K562 (cell line): ENCODE measurements around the gene SNRNP70. TPM values are rescaled to one million over a fixed set of nuclear protein-coding genes. Genes with fewer than 3 reads are reported as not detected.
A peak's percentile ranks its signal among the peaks of the same experiment; 100 is the strongest.

Experiments
- CBX8 ChIP-seq: fragments of 200-600 bp; sonication (generic); IDR thresholded peaks from 2 replicates; pipeline ENCODE4 v1.6.1; 2012; ENCODE audit warnings: borderline replicate concordance, mixed run types, low read depth, mild to moderate bottlenecking, moderate library complexity, mixed read lengths, low read length, control low read depth, inconsistent platforms; ENCODE audit not compliant: poor library complexity, severe bottlenecking; ENCODE audit errors: extremely low read depth
- CEBPG ChIP-seq, 3 experiments: fragments of 200-800 bp in 1 of 3; sonication (Bioruptor generic) in 1 of 3; sonication (generic) in 1 of 3; formaldehyde crosslinking in 1 of 3; IDR thresholded peaks in 2 of 3; conservative IDR thresholded peaks in 1 of 3; 2 replicates each; pipeline versions ENCODE4 v1.6.1 to v1.8.0; 2016 to 2022; ENCODE audit warnings: missing compliant biosample characterization in 2 of 3, missing genetic modification characterization in 2 of 3, mild to moderate bottlenecking in 1 of 3, missing genetic modification reagents in 1 of 3
- NCOA4 ChIP-seq: fragments of 450-650 bp; IDR thresholded peaks from 2 replicates; pipeline ENCODE4 v1.6.1; 2018; ENCODE audit warnings: mild to moderate bottlenecking; ENCODE audit not compliant: partially characterized antibody
- PHB ChIP-seq: fragments of 250-450 bp; sonication (Bioruptor Pico); IDR thresholded peaks from 2 replicates; pipeline ENCODE4 v1.5.0; 2021
- POLR2B ChIP-seq: fragments of 450-650 bp; IDR thresholded peaks from 2 replicates; pipeline ENCODE4 v1.6.1; 2018; ENCODE audit warnings: low read depth; ENCODE audit not compliant: partially characterized antibody
- TAF1 ChIP-seq: IDR thresholded peaks from 2 replicates; pipeline ENCODE4 v1.6.1; 2011; ENCODE audit warnings: mild to moderate bottlenecking, low read length, moderate library complexity; ENCODE audit not compliant: insufficient read depth, control insufficient read depth, severe bottlenecking; ENCODE audit errors: extremely low read depth
- TCF3 ChIP-seq: sonication (generic); formaldehyde crosslinking; IDR thresholded peaks from 2 replicates; pipeline ENCODE4 v1.4.0; 2020; ENCODE audit warnings: mild to moderate bottlenecking, missing genetic modification reagents
- TFAM ChIP-seq: fragments of 250-450 bp; sonication (Bioruptor Pico); conservative IDR thresholded peaks from 2 replicates; pipeline ENCODE4 v1.5.0; 2021; ENCODE audit warnings: mild to moderate bottlenecking, moderate library complexity
- ZC3H4 ChIP-seq: sonication (generic); formaldehyde crosslinking; IDR thresholded peaks from 2 replicates; pipeline ENCODE4 v1.9.0; 2021; ENCODE audit warnings: missing genetic modification reagents, borderline replicate concordance
- ZNF316 ChIP-seq: fragments of 450-650 bp; IDR thresholded peaks from 2 replicates; pipeline ENCODE4 v1.6.1; 2016
- polyA plus RNA-seq, 8 experiments: library from polyadenylated mRNA; depleted of rRNA in 4 of 8; stranded (reverse) in 5 of 8; unstranded in 3 of 8; fragments of >200 nt; fragmentation: Nextera tagmentation in 2 of 8; fragmentation: Illumina TruSeq in 1 of 8; extraction: Ambion mirVana in 2 of 8; extraction: Trizol in 1 of 8; gene quantifications; 2 replicates each; pipeline versions ENCODE4 v1.2.1 to v1.2.3, GENCODE V29; 2011 to 2014; ENCODE audit warnings: inconsistent platforms in 1 of 8, missing spikeins in 1 of 8
- total RNA-seq, 7 experiments: library from RNA; depleted of rRNA in 6 of 7; stranded (reverse); fragments of >200 nt in 6 of 7; fragmentation: Illumina TruSeq in 2 of 7; extraction: Trizol in 2 of 7; gene quantifications; 2 replicates each; pipeline versions ENCODE4 v1.2.1 to v1.2.3, GENCODE V29; 2011 to 2021; ENCODE audit warnings: low replicate concordance in 1 of 7
- TF ChIP-seq, protein P1 (sequence below): sonication (generic); formaldehyde crosslinking; IDR thresholded peaks from 2 replicates; pipeline ENCODE4 v1.9.0; 2022; ENCODE audit warnings: mild to moderate bottlenecking, missing genetic modification reagents
- TF ChIP-seq, protein P2 (sequence below): fragments of 250-450 bp; sonication (Bioruptor Pico); IDR thresholded peaks from 2 replicates; pipeline ENCODE4 v1.4.0; 2020; ENCODE audit warnings: mild to moderate bottlenecking, moderate library complexity
- TF ChIP-seq, protein P3 (sequence below): sonication (generic); formaldehyde crosslinking; IDR thresholded peaks from 2 replicates; pipeline ENCODE4 v1.8.0; 2022; ENCODE audit warnings: mild to moderate bottlenecking, missing genetic modification reagents
- TF ChIP-seq, protein P4 (sequence below): fragments of 250-450 bp; sonication (Bioruptor Pico); IDR thresholded peaks from 2 replicates; pipeline ENCODE4 v1.4.0; 2020
- TF ChIP-seq, protein P5 (sequence below): sonication (generic); formaldehyde crosslinking; IDR thresholded peaks from 2 replicates; pipeline ENCODE4 v1.8.1; 2023; ENCODE audit warnings: mild to moderate bottlenecking, missing genetic modification reagents

Gene SNRNP70
- total and polyA plus RNA-seq, 9 of the 15 experiments (the other 6 are each of a cell fraction or from before 2014, with no cell fraction given): 2.8 to 496 (median 136) TPM

DNA sequence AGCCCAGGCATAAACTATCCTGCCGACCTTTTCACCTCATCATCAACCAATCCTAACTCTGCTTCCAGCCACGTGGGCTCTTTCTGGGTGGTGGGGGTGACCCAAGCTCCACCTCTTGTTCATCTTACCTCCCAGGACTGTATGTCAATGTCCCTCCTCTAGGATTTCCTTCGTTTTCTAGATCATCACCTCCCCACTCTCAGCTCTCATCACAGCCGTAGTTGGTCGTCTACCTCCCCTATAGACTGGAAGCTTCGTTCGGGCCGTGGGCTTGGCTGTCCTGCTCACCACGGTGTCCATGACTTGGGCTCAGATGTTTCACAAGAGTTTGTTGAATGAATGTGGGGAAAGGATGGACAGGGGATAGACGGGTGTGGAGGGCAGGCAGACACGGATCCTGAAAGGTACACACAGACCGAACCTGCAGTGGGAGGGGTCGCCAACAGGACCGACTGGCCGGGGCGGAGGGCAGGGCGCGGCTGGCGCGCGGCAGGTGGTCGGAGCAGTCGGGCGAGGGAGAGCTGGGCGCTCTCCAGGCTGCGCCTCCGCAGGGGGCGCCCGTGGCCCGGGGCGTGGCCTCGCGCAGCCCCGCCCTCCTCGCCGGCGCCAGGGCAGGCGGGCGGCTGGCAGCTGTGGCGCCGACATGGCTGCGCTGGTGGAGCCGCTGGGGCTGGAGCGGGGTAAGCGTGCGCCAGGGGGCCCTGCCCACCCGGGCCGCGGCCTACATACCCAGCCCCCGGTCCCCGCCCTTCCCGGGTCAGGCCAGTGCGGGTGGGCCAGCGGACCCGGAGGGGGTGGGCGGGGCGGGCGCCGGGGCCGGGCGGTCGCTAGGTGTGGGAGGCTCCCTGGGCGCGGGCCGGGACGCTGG, 28.7 kb downstream of the SNRNP70 start, which contains the start of gene LIN7B (continued):
- TF ChIP-seq TCF3 (CRISPR knock-in tag) (no peak), ZNF316 (peak; percentile 35; the same call in 1 of the 2 replicates), CEBPG (CRISPR knock-in tag; IDR thresholded peaks at IDR 0.05) (peak; percentile 76), CEBPG (tag; conservative IDR thresholded peaks at IDR 0.05 in 1 of 2, IDR thresholded peaks at IDR 0.05 in 1 of 2) (peak in 1 of 2 experiments; percentile 58; a peak in 1 of 4 replicates), TAF1 (peak; percentile 36), ZC3H4 (CRISPR knock-in tag) (no peak), PHB (no peak), TFAM (CRISPR knock-in tag) (no peak), NCOA4 (peak; percentile 26), POLR2B (peak; percentile 51), CBX8 (no peak)
- TF ChIP-seq, protein P1, sequence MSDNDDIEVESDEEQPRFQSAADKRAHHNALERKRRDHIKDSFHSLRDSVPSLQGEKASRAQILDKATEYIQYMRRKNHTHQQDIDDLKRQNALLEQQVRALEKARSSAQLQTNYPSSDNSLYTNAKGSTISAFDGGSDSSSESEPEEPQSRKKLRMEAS (CRISPR knock-in tag): peak; percentile 87
- TF ChIP-seq, protein P2, sequence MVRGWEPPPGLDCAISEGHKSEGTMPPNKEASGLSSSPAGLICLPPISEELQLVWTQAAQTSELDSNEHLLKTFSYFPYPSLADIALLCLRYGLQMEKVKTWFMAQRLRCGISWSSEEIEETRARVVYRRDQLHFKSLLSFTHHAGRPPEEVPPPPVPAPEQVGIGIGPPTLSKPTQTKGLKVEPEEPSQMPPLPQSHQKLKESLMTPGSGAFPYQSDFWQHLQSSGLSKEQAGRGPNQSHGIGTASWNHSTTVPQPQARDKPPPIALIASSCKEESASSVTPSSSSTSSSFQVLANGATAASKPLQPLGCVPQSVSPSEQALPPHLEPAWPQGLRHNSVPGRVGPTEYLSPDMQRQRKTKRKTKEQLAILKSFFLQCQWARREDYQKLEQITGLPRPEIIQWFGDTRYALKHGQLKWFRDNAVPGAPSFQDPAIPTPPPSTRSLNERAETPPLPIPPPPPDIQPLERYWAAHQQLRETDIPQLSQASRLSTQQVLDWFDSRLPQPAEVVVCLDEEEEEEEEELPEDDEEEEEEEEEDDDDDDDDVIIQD (CRISPR knock-in tag): no peak
- TF ChIP-seq, protein P3, sequence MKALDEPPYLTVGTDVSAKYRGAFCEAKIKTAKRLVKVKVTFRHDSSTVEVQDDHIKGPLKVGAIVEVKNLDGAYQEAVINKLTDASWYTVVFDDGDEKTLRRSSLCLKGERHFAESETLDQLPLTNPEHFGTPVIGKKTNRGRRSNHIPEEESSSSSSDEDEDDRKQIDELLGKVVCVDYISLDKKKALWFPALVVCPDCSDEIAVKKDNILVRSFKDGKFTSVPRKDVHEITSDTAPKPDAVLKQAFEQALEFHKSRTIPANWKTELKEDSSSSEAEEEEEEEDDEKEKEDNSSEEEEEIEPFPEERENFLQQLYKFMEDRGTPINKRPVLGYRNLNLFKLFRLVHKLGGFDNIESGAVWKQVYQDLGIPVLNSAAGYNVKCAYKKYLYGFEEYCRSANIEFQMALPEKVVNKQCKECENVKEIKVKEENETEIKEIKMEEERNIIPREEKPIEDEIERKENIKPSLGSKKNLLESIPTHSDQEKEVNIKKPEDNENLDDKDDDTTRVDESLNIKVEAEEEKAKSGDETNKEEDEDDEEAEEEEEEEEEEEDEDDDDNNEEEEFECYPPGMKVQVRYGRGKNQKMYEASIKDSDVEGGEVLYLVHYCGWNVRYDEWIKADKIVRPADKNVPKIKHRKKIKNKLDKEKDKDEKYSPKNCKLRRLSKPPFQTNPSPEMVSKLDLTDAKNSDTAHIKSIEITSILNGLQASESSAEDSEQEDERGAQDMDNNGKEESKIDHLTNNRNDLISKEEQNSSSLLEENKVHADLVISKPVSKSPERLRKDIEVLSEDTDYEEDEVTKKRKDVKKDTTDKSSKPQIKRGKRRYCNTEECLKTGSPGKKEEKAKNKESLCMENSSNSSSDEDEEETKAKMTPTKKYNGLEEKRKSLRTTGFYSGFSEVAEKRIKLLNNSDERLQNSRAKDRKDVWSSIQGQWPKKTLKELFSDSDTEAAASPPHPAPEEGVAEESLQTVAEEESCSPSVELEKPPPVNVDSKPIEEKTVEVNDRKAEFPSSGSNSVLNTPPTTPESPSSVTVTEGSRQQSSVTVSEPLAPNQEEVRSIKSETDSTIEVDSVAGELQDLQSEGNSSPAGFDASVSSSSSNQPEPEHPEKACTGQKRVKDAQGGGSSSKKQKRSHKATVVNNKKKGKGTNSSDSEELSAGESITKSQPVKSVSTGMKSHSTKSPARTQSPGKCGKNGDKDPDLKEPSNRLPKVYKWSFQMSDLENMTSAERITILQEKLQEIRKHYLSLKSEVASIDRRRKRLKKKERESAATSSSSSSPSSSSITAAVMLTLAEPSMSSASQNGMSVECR (CRISPR knock-in tag): peak; percentile 73
- TF ChIP-seq, protein P4, sequence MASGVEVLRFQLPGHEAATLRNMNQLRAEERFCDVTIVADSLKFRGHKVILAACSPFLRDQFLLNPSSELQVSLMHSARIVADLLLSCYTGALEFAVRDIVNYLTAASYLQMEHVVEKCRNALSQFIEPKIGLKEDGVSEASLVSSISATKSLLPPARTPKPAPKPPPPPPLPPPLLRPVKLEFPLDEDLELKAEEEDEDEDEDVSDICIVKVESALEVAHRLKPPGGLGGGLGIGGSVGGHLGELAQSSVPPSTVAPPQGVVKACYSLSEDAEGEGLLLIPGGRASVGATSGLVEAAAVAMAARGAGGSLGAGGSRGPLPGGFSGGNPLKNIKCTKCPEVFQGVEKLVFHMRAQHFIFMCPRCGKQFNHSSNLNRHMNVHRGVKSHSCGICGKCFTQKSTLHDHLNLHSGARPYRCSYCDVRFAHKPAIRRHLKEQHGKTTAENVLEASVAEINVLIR (CRISPR knock-in tag): peak; percentile 13; the same call in 1 of the 2 replicates
- TF ChIP-seq, protein P5, sequence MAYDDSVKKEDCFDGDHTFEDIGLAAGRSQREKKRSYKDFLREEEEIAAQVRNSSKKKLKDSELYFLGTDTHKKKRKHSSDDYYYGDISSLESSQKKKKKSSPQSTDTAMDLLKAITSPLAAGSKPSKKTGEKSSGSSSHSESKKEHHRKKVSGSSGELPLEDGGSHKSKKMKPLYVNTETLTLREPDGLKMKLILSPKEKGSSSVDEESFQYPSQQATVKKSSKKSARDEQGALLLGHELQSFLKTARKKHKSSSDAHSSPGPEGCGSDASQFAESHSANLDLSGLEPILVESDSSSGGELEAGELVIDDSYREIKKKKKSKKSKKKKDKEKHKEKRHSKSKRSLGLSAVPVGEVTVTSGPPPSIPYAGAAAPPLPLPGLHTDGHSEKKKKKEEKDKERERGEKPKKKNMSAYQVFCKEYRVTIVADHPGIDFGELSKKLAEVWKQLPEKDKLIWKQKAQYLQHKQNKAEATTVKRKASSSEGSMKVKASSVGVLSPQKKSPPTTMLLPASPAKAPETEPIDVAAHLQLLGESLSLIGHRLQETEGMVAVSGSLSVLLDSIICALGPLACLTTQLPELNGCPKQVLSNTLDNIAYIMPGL: no peak
